ENCODE data around the gene SLC6A2.

DNA sequence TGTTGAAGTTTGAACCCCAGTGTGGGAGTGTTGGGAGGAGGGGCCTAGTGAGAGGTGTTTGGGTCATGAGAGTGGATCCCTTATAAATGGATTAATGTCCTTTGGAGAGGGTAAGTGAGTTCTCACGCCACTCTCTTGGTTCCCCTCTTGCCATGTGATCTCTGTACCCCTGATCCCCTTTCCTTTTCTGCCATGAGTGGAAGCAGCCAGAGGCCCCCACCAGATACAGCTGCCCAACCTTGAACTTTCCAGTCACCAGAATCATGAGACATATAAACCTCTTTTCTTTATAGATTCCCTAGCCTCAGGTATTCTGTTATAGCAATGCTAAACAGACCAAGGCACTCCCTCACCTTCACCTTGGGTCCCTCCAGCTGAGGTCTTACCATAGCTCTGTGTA, 7.4 kb downstream of the SLC6A2 start:
- TF ChIP-seq EP300 (IDR thresholded peaks at IDR 0.05; ENCODE audit: low read depth) (no peak), POLR2A (IDR thresholded peaks at IDR 0.05) (no peak), POLR2AphosphoS5 (IDR thresholded peaks at IDR 0.05) (no peak)
- TF ChIP-seq, protein P1, sequence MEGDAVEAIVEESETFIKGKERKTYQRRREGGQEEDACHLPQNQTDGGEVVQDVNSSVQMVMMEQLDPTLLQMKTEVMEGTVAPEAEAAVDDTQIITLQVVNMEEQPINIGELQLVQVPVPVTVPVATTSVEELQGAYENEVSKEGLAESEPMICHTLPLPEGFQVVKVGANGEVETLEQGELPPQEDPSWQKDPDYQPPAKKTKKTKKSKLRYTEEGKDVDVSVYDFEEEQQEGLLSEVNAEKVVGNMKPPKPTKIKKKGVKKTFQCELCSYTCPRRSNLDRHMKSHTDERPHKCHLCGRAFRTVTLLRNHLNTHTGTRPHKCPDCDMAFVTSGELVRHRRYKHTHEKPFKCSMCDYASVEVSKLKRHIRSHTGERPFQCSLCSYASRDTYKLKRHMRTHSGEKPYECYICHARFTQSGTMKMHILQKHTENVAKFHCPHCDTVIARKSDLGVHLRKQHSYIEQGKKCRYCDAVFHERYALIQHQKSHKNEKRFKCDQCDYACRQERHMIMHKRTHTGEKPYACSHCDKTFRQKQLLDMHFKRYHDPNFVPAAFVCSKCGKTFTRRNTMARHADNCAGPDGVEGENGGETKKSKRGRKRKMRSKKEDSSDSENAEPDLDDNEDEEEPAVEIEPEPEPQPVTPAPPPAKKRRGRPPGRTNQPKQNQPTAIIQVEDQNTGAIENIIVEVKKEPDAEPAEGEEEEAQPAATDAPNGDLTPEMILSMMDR (IDR thresholded peaks at IDR 0.05): no peak

Measured in transverse colon (tissue), 4 donors.